OCI-LY1 (cell line): ENCODE data around the gene TNFRSF18.

Experiments used
- EZH2 ChIP-seq: fragments of 200-600 bp; sonication (generic), shearing (Covaris generic); IDR thresholded peaks from 2 replicates; pipeline ENCODE4 v1.8.0; 2017; ENCODE audit warnings: borderline replicate concordance, mixed run types, mild to moderate bottlenecking, antibody characterized with exemption, low read length, moderate library complexity, mixed read lengths
- TF ChIP-seq, protein P1 (sequence below): fragments of 200-600 bp; sonication (generic), shearing (Covaris generic); IDR thresholded peaks from 2 replicates; pipeline ENCODE4 v1.5.1; 2017; ENCODE audit warnings: mild to moderate bottlenecking, antibody characterized with exemption, low read length, moderate library complexity, mixed read lengths

DNA sequence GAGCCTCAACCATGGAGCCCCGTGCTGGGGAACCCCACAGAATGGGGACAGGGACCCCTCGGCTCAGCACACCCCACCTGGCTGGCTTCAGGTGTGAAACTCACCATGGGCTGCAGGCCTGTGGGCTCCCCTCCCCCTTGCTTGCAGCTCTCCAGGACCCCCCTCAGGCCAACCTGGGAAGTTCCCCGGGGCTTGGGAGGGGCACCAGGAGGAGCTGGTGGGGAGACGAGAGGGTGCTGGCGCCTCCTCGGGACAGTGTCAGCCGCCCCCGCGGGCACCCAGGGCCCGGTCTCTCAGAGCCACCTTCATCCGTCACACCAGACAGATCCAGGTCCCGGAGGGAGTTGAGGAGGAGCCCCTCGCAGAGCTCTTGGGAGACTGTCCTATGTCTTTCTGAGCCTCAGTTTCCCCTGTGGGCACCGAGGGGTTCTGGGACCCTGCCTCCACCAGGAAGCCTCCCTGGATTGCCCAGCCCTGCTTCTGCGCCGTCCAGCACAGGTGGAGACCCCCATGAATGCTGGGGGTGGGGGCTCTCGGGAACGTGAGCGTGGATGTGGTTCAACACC lies 657 bp upstream of the TNFRSF18 start:
- no peak for TF ChIP-seq EZH2
- TF ChIP-seq, protein P1, sequence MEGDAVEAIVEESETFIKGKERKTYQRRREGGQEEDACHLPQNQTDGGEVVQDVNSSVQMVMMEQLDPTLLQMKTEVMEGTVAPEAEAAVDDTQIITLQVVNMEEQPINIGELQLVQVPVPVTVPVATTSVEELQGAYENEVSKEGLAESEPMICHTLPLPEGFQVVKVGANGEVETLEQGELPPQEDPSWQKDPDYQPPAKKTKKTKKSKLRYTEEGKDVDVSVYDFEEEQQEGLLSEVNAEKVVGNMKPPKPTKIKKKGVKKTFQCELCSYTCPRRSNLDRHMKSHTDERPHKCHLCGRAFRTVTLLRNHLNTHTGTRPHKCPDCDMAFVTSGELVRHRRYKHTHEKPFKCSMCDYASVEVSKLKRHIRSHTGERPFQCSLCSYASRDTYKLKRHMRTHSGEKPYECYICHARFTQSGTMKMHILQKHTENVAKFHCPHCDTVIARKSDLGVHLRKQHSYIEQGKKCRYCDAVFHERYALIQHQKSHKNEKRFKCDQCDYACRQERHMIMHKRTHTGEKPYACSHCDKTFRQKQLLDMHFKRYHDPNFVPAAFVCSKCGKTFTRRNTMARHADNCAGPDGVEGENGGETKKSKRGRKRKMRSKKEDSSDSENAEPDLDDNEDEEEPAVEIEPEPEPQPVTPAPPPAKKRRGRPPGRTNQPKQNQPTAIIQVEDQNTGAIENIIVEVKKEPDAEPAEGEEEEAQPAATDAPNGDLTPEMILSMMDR, result no peak
